Mesenchymal stem cell (in vitro differentiated cells and primary cell): ENCODE measurements around the gene RNF11.

Source experiments
- DNase-seq: peaks from one replicate; pipeline ENCODE4 v3.0.0-alpha.2; 2013
- H2AFZ ChIP-seq: one replicate; pipeline ENCODE4 v1.6.1; 2013; ENCODE audit warnings: low read depth, mild to moderate bottlenecking, control low read depth, inconsistent platforms, low read length, moderate library complexity
- H2AK5ac ChIP-seq: 2 replicates; pipeline ENCODE4 v1.6.1; 2013; ENCODE audit warnings: low read length, moderate library complexity, mild to moderate bottlenecking, inconsistent platforms; ENCODE audit not compliant: severe bottlenecking
- H2BK120ac ChIP-seq: one replicate; pipeline ENCODE4 v1.6.1; 2013; ENCODE audit warnings: low read depth, mild to moderate bottlenecking, inconsistent platforms, low read length, moderate library complexity
- H2BK12ac ChIP-seq, 2 experiments: one replicate each; pipeline ENCODE4 v1.6.1; 2013; ENCODE audit warnings: inconsistent platforms in 2 of 2, low read length in 2 of 2, mild to moderate bottlenecking in 2 of 2, moderate library complexity in 2 of 2, control low read depth in 1 of 2
- H2BK15ac ChIP-seq: one replicate; pipeline ENCODE4 v1.6.1; 2013; ENCODE audit warnings: mild to moderate bottlenecking, low read depth, inconsistent platforms; ENCODE audit not compliant: poor library complexity, severe bottlenecking
- H2BK5ac ChIP-seq: 2 replicates; pipeline ENCODE4 v1.6.1; 2013; ENCODE audit warnings: low read depth, mild to moderate bottlenecking, low read length, control low read depth, inconsistent platforms; ENCODE audit not compliant: poor library complexity, severe bottlenecking
- H3K14ac ChIP-seq, 2 experiments: one replicate each; pipeline ENCODE4 v1.6.1; 2013; ENCODE audit warnings: inconsistent platforms in 2 of 2, low read length in 2 of 2, control low read depth in 1 of 2, mild to moderate bottlenecking in 1 of 2, moderate library complexity in 1 of 2
- H3K18ac ChIP-seq, 2 experiments: one replicate each; pipeline ENCODE4 v1.6.1; 2013; ENCODE audit warnings: inconsistent platforms in 2 of 2, low read length in 2 of 2, control low read depth in 1 of 2, low read depth in 1 of 2, mild to moderate bottlenecking in 1 of 2
- H3K23ac ChIP-seq, 2 experiments: one replicate each; pipeline ENCODE4 v1.6.1; 2013; ENCODE audit warnings: inconsistent platforms in 2 of 2, low read length in 2 of 2, mild to moderate bottlenecking in 2 of 2, moderate library complexity in 2 of 2, control low read depth in 1 of 2
- H3K27ac ChIP-seq: 2 replicates; pipeline ENCODE4 v1.5.1; 2013; ENCODE audit warnings: mild to moderate bottlenecking, moderate library complexity, low read length, control low read depth, inconsistent platforms; ENCODE audit not compliant: poor library complexity, severe bottlenecking
- H3K27me3 ChIP-seq, 2 experiments: 2 replicates each; pipeline versions ENCODE4 v1.6.1 to v1.7.0; 2013; ENCODE audit warnings: low read length in 2 of 2, mild to moderate bottlenecking in 2 of 2, moderate library complexity in 2 of 2, control low read depth in 1 of 2, inconsistent platforms in 1 of 2; ENCODE audit not compliant: control insufficient read depth in 1 of 2, insufficient read depth in 1 of 2
- H3K36me3 ChIP-seq, 2 experiments: 2 replicates each; pipeline versions ENCODE4 v1.6.1 to v1.7.0; 2013; ENCODE audit warnings: low read length in 2 of 2, control low read depth in 1 of 2, inconsistent platforms in 1 of 2, low read depth in 1 of 2, mild to moderate bottlenecking in 1 of 2; ENCODE audit not compliant: insufficient read depth in 2 of 2, control insufficient read depth in 1 of 2
- H3K4ac ChIP-seq, 2 experiments: one replicate each; pipeline ENCODE4 v1.6.1; 2013; ENCODE audit warnings: inconsistent platforms in 2 of 2, low read length in 2 of 2, mild to moderate bottlenecking in 2 of 2, moderate library complexity in 2 of 2, control low read depth in 1 of 2, low read depth in 1 of 2
- H3K4me1 ChIP-seq: 2 replicates; pipeline ENCODE4 v1.6.1; 2013; ENCODE audit warnings: low read depth, low read length, control low read depth; ENCODE audit not compliant: control insufficient read depth, insufficient read depth
- H3K4me2 ChIP-seq: 2 replicates; pipeline ENCODE4 v1.6.1; 2013; ENCODE audit warnings: low read length, mild to moderate bottlenecking, inconsistent platforms; ENCODE audit not compliant: poor library complexity, severe bottlenecking
- H3K4me3 ChIP-seq, 2 experiments: 2 replicates each; pipeline versions ENCODE4 v1.5.1 to v1.7.0; 2013; ENCODE audit warnings: low read length in 2 of 2, mild to moderate bottlenecking in 2 of 2, control low read depth in 1 of 2, low read depth in 1 of 2; ENCODE audit not compliant: insufficient read depth in 1 of 2
- H3K79me1 ChIP-seq: replicated peaks from 2 replicates; pipeline ENCODE4 v1.6.1; 2013; ENCODE audit warnings: mild to moderate bottlenecking, control low read depth, low read length, inconsistent platforms; ENCODE audit not compliant: poor library complexity, severe bottlenecking
- H3K9ac ChIP-seq: 2 replicates; pipeline ENCODE4 v1.7.0; 2013; ENCODE audit warnings: mild to moderate bottlenecking, low read length, moderate library complexity
- H3K9me3 ChIP-seq: 2 replicates; pipeline ENCODE4 v1.7.0; 2013; ENCODE audit warnings: mild to moderate bottlenecking, low read length; ENCODE audit not compliant: control insufficient read depth
- H4K8ac ChIP-seq: one replicate; pipeline ENCODE4 v1.6.1; 2013; ENCODE audit warnings: inconsistent platforms, mild to moderate bottlenecking, low read length, moderate library complexity
- H4K91ac ChIP-seq: one replicate; pipeline ENCODE4 v1.6.1; 2013; ENCODE audit warnings: mild to moderate bottlenecking, low read length, inconsistent platforms
- WGBS: methylation state at CpG from one replicate; pipeline ENCODE4 v1.1.7; 2013; ENCODE audit warnings: mixed read lengths; 5-methylcytosine and 5-hydroxymethylcytosine counted together

The RNF11 gene

GRCh38 chr1:51296383-51297357, 60.6 kb downstream of the RNF11 start:
- Histone ChIP-seq H3K27ac (no peak overlapping the region), H3K18ac (peak overlapping the region in 1 of 2 experiments; percentile 38), H3K4me3 (peak overlapping the region in 1 of 2 experiments; percentile 69), H2AK5ac (no peak overlapping the region), H3K79me1 (no peaks in the 10 kb centered on the region), H3K14ac (no peak overlapping the region), H2AFZ (peak overlapping the region; percentile 54), H3K4me1 (peaks cover 13% of the 10 kb centered on the region), H3K23ac (no peak overlapping the region), H2BK120ac (no peak overlapping the region), H3K27me3 (no peaks in the 10 kb centered on the region), H3K4ac (peak overlapping the region in 1 of 2 experiments; percentile 19), H4K91ac (no peak overlapping the region), H2BK15ac (no peak overlapping the region), H3K9me3 (no peaks in the 10 kb centered on the region), H2BK5ac (no peak overlapping the region), H3K4me2 (peak overlapping the region; percentile 43), H2BK12ac (no peak overlapping the region), H3K36me3 (no peaks in the 10 kb centered on the region), H3K9ac (peak overlapping the region; percentile 87), H4K8ac (peak overlapping the region; percentile 43)
- WGBS, result 47% methylated on average over 33 of the region's 33 CpGs
- DNase-seq, result peak; percentile 70

DNA sequence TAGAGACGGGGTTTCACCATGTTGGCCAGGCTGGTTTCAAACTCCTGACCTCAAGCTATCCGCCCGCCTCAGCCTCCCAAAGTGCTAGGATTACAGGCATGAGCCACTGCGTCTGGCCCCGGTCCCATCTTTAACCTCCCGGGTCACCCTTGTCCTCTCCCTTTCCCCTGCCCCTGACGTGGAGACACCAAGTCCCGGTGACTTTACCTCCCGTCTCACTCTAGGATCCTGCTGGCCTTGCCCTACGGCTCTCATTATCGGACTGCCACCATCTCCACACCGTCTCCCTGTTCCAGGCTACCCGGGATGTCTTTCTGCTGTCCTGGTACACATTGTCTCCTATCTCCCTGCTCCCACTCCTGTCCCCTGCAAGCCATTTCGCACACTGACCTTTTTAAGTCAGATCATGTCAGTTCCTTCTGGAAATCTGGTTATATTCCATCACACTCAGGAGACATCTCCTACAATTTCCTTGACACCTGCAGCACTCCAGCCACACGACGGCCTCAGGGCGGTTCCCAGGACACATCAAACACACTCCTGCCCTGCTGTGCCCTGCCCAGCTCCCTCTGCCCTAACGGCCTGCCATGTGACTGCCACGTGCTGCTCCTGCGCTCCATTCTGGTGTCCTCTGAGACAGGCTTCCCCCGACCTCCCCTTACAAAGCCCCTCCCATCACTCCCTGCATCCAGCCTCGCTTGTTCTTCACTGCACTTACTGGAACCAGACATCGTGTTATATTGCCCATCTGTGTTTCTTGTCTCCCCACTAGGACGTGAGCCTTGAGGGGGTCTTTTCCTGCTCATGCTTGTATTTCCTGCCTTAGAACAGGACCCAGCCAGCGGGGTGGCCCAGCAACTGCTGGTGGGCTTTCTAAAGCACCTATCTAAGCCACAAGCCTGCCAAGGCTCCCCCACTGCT, 61.6 kb downstream of the RNF11 start:
- Histone ChIP-seq H3K4ac (no peak overlapping the region), H3K27me3 (no peaks in the 10 kb centered on the region), H3K4me1 (peaks cover 14% of the 10 kb centered on the region), H3K14ac (peak overlapping the region in 1 of 2 experiments; percentile 28), H2AK5ac (no peak overlapping the region), H2BK120ac (no peak overlapping the region), H4K91ac (peak overlapping the region; percentile 27), H3K18ac (no peak overlapping the region), H3K9ac (peak overlapping the region; percentile 87), H2AFZ (no peak overlapping the region), H3K9me3 (no peaks in the 10 kb centered on the region), H3K4me2 (no peak overlapping the region), H3K79me1 (no peaks in the 10 kb centered on the region), H3K4me3 (peak overlapping the region in 1 of 2 experiments; percentile 69), H3K36me3 (no peaks in the 10 kb centered on the region), H2BK5ac (no peak overlapping the region), H3K23ac (no peak overlapping the region), H2BK15ac (no peak overlapping the region), H3K27ac (no peak overlapping the region), H4K8ac (peak overlapping the region; percentile 72), H2BK12ac (peak overlapping the region in 1 of 2 experiments; percentile 64)
- WGBS, result 93% methylated on average over 25 of the region's 25 CpGs
- DNase-seq, result no peak

GRCh38 chr1:51298322-51298705, 62.2 kb downstream of the RNF11 start:
- Histone ChIP-seq H3K27me3 (no peaks in the 10 kb centered on the region), H2BK15ac (no peak overlapping the region), H4K8ac (no peak overlapping the region), H3K27ac (no peak overlapping the region), H2AFZ (no peak overlapping the region), H3K9ac (no peak overlapping the region), H3K14ac (no peak overlapping the region), H4K91ac (peak overlapping the region; percentile 25), H3K23ac (no peak overlapping the region), H2BK5ac (no peak overlapping the region), H3K4me2 (no peak overlapping the region), H3K4me3 (no peak overlapping the region), H2BK12ac (no peak overlapping the region), H2BK120ac (no peak overlapping the region), H3K36me3 (no peaks in the 10 kb centered on the region), H3K4ac (no peak overlapping the region), H3K18ac (no peak overlapping the region), H3K4me1 (peaks cover 20% of the 10 kb centered on the region), H2AK5ac (peak overlapping the region; percentile 6), H3K79me1 (no peaks in the 10 kb centered on the region), H3K9me3 (no peaks in the 10 kb centered on the region)
- no peak for DNase-seq
- 90% methylated on average over 3 of the region's 4 CpGs for WGBS
